SK-N-SH (cell line): ENCODE data around the gene PPP1R3C.
A peak's percentile ranks its signal among the peaks of the same experiment; 100 is the strongest.

Experiments used
- CHD2 ChIP-seq: fragments of 150-350 bp; IDR thresholded peaks from 2 replicates; pipeline ENCODE4 v1.6.1; 2018; ENCODE audit warnings: low read length; ENCODE audit not compliant: partially characterized antibody
- EP300 ChIP-seq, 2 experiments: IDR thresholded peaks; 2 replicates each; pipeline versions ENCODE4 v1.4.0 to v1.6.1; 2012; ENCODE audit warnings: borderline replicate concordance in 1 of 2, low read depth in 1 of 2, low read length in 1 of 2
- FOXJ3 ChIP-seq: sonication (generic); formaldehyde crosslinking; IDR thresholded peaks from 2 replicates; pipeline ENCODE4 v1.5.1; 2020; ENCODE audit warnings: mild to moderate bottlenecking, missing genetic modification reagents
- FOXM1 ChIP-seq: IDR thresholded peaks from 2 replicates; pipeline ENCODE4 v1.4.0; 2012; ENCODE audit warnings: low read depth, mild to moderate bottlenecking
- GATA2 ChIP-seq: sonication (generic); formaldehyde crosslinking; IDR thresholded peaks from 2 replicates; pipeline ENCODE4 v1.5.0; 2020; ENCODE audit warnings: mild to moderate bottlenecking, missing genetic modification reagents
- JUND ChIP-seq: IDR thresholded peaks from 2 replicates; pipeline ENCODE4 v1.4.0; 2012
- MXI1 ChIP-seq: IDR thresholded peaks from 2 replicates; pipeline ENCODE4 v1.6.1; 2012; ENCODE audit warnings: mild to moderate bottlenecking, low read depth, low read length, improper control_type of control experiment
- POLR2AphosphoS5 ChIP-seq: IDR thresholded peaks from 2 replicates; pipeline ENCODE4 v1.6.1; 2012; ENCODE audit warnings: low read depth, low read length
- RAD21 ChIP-seq: IDR thresholded peaks from 2 replicates; pipeline ENCODE4 v1.6.1; 2012; ENCODE audit warnings: mild to moderate bottlenecking, low read length
- TF ChIP-seq, protein P1 (sequence below): fragments of 200-600 bp; sonication (generic); IDR thresholded peaks from 2 replicates; pipeline ENCODE4 v1.6.1; 2017; ENCODE audit warnings: antibody characterized with exemption, mild to moderate bottlenecking, moderate library complexity
- TF ChIP-seq, protein P2 (sequence below): IDR thresholded peaks from 2 replicates; pipeline ENCODE4 v1.4.0; 2012; ENCODE audit warnings: low read depth, borderline replicate concordance
- TF ChIP-seq, protein P3 (sequence below): fragments of 150-350 bp; IDR thresholded peaks from 2 replicates; pipeline ENCODE4 v1.6.1; 2017; ENCODE audit warnings: antibody characterized with exemption, low read length, low read depth, borderline replicate concordance

DNA sequence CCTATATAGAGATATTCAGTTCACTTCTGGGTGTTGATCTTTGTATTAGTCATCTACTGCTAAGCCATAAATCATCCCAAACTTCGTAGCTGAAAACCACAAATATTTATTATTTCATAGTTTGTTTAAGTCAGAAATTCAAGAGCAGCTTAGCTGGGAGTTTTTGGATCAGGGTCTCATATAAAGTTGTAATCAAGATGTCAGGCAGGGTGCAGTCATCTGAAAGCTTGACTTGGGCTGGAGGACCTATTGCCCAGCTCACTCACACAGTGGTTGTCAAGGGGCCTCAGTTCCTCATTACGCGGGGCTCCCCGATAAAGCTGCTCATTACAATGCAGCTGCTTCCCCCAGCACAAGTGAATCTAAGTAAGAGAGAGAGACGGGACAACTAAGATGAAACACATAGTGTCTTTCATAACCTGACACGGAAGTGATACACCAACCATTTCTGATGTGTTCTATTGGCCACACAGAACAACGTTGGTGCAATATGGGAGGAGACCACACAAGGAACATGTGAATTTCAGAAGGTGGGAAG is 15.7 kb downstream of the PPP1R3C start:
- no peak for TF ChIP-seq FOXM1
- TF ChIP-seq EP300 (IDR thresholded peaks at IDR 0.05; ENCODE audit: borderline replicate concordance in 1 of 2, low read depth in 1 of 2, low read length in 1 of 2), result peak in 1 of 2 experiments; percentile 92; a peak in 2 of 4 replicates
- TF ChIP-seq RAD21, result no peak
- TF ChIP-seq CHD2, result no peak
- TF ChIP-seq, protein P1, sequence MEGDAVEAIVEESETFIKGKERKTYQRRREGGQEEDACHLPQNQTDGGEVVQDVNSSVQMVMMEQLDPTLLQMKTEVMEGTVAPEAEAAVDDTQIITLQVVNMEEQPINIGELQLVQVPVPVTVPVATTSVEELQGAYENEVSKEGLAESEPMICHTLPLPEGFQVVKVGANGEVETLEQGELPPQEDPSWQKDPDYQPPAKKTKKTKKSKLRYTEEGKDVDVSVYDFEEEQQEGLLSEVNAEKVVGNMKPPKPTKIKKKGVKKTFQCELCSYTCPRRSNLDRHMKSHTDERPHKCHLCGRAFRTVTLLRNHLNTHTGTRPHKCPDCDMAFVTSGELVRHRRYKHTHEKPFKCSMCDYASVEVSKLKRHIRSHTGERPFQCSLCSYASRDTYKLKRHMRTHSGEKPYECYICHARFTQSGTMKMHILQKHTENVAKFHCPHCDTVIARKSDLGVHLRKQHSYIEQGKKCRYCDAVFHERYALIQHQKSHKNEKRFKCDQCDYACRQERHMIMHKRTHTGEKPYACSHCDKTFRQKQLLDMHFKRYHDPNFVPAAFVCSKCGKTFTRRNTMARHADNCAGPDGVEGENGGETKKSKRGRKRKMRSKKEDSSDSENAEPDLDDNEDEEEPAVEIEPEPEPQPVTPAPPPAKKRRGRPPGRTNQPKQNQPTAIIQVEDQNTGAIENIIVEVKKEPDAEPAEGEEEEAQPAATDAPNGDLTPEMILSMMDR, result no peak
- TF ChIP-seq GATA2 (CRISPR knock-in tag), result no peak
- TF ChIP-seq POLR2AphosphoS5, result no peak; the same call in 1 of the 2 replicates
- no peak for TF ChIP-seq MXI1
- TF ChIP-seq, protein P2, sequence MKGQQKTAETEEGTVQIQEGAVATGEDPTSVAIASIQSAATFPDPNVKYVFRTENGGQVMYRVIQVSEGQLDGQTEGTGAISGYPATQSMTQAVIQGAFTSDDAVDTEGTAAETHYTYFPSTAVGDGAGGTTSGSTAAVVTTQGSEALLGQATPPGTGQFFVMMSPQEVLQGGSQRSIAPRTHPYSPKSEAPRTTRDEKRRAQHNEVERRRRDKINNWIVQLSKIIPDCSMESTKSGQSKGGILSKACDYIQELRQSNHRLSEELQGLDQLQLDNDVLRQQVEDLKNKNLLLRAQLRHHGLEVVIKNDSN, result no peak
- TF ChIP-seq, protein P3, sequence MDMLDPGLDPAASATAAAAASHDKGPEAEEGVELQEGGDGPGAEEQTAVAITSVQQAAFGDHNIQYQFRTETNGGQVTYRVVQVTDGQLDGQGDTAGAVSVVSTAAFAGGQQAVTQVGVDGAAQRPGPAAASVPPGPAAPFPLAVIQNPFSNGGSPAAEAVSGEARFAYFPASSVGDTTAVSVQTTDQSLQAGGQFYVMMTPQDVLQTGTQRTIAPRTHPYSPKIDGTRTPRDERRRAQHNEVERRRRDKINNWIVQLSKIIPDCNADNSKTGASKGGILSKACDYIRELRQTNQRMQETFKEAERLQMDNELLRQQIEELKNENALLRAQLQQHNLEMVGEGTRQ, result no peak
- peak; percentile 91 for TF ChIP-seq JUND
- TF ChIP-seq FOXJ3 (CRISPR knock-in tag), result no peak
